CD4-positive, alpha-beta T cell treated with Interferon gamma for 1 hour (primary cell): ENCODE data around the gene SNAP23.
A peak's percentile ranks its signal among the peaks of the same experiment; 100 is the strongest.

Source experiments
- DNase-seq: peaks from one replicate; pipeline ENCODE4 v3.0.0-alpha.2; 2020

The SNAP23 gene

GRCh38 chr15:42495361-42496212 is at the start of gene SNAP23:
Gene SNAP23 (plus strand): TSS chr15:42495634. CDS start chr15:42511847, 16,213 bp downstream.
- DNase-seq: peak; percentile 83

- DNase-seq: no peak
These were observed 47.8 kb upstream of the SNAP23 start for GRCh38 chr15:42447599-42447998.

- DNase-seq: no peak
These were observed 47.2 kb upstream of the SNAP23 start for GRCh38 chr15:42448281-42448680.

- DNase-seq: no peak
These were observed 45.5 kb upstream of the SNAP23 start for GRCh38 chr15:42449770-42450424.

GRCh38 chr15:42450425-42450790 is 45.0 kb upstream of the SNAP23 start:
- no peak for DNase-seq

GRCh38 chr15:42453826-42454225 is 41.6 kb upstream of the SNAP23 start:
- DNase-seq: no peak

GRCh38 chr15:42456531-42456930 is 38.9 kb upstream of the SNAP23 start:
- DNase-seq: no peak

- DNase-seq: no peak
These were observed 38.5 kb upstream of the SNAP23 start for GRCh38 chr15:42456971-42457370.

GRCh38 chr15:42457445-42458442 is 37.7 kb upstream of the SNAP23 start:
- no peak for DNase-seq

GRCh38 chr15:42461261-42461660 is 34.2 kb upstream of the SNAP23 start:
- DNase-seq: no peak

GRCh38 chr15:42465520-42466259 is 29.7 kb upstream of the SNAP23 start:
- DNase-seq: no peak

- DNase-seq: no peak
These were observed 24.4 kb upstream of the SNAP23 start for GRCh38 chr15:42471002-42471401.

GRCh38 chr15:42474827-42475226 is 20.6 kb upstream of the SNAP23 start:
- no peak for DNase-seq

- no peak for DNase-seq
These were observed 12.7 kb upstream of the SNAP23 start for GRCh38 chr15:42482701-42483100.

GRCh38 chr15:42483677-42484076 is 11.8 kb upstream of the SNAP23 start:
- DNase-seq: no peak

- DNase-seq: no peak
These were observed 5.2 kb upstream of the SNAP23 start for GRCh38 chr15:42490291-42490670.

GRCh38 chr15:42490671-42491538 is 4.5 kb upstream of the SNAP23 start, which contains the start of gene ZNF106:
Gene ZNF106 (minus strand): TSS chr15:42491141. CDS start chr15:42472289, 18,852 bp downstream.
- DNase-seq: peak; percentile 89

- DNase-seq: no peak
These were observed 3.8 kb upstream of the SNAP23 start for GRCh38 chr15:42491539-42492225.

- no peak for DNase-seq
These were observed 1.8 kb upstream of the SNAP23 start for GRCh38 chr15:42493679-42494078.

GRCh38 chr15:42494998-42495360 is 455 bp upstream of the SNAP23 start:
- no peak for DNase-seq
